ENCODE measurements around the gene TMEM167A. TPM values are rescaled to one million over a fixed set of nuclear protein-coding genes. Genes with fewer than 3 reads are reported as not detected.

TMEM167A gene
- total and polyA plus RNA-seq, 2 experiments from 2014 or later = 179 to 267 TPM

GRCh38 chr5:83038924-83039323 lies 38.3 kb downstream of the TMEM167A start (continued):
- TF ChIP-seq REST (IDR thresholded peaks at IDR 0.05; ENCODE audit: unreplicated experiment) (no peak), POLR2AphosphoS5 (IDR thresholded peaks at IDR 0.05; ENCODE audit: low read depth) (no peak), ETS1 (IDR thresholded peaks at IDR 0.05) (no peak), STAT1 (IDR thresholded peaks at IDR 0.05; ENCODE audit: unreplicated experiment) (no peak), JUNB (IDR thresholded peaks at IDR 0.05; ENCODE audit: unreplicated experiment) (no peak), ZNF114 (CRISPR knock-in tag; IDR thresholded peaks at IDR 0.05) (no peak), ZNF331 (CRISPR knock-in tag; IDR thresholded peaks at IDR 0.05; ENCODE audit: low read depth) (no peak)

GRCh38 chr5:83036991-83037575 lies 40.1 kb downstream of the TMEM167A start:
- no peaks in the 10 kb centered on the region for H3K27me3 ChIP-seq (ENCODE audit: insufficient read depth)
- H3K9me3 Mint-ChIP-seq = no peaks in the 10 kb centered on the region
- H3F3A ChIP-seq (replicated peaks; ENCODE audit: low read depth) = no peaks in the 10 kb centered on the region
- H3K4me3 ChIP-seq = no peak overlapping the region
- H2AFZ ChIP-seq = no peak overlapping the region
- no peak for DNase-seq (ENCODE audit: low spot score)
- peaks cover 33% of the 10 kb centered on the region for H3K4me1 Mint-ChIP-seq
- no peaks in the 10 kb centered on the region for H4K20me1 ChIP-seq (replicated peaks; ENCODE audit: insufficient read depth)
- H3K4me3 Mint-ChIP-seq = no peak overlapping the region
- H3K36me3 ChIP-seq (ENCODE audit: insufficient read depth) = no peaks in the 10 kb centered on the region
- ATAC-seq = no peak
- peaks cover 19% of the 10 kb centered on the region for H3K4me1 ChIP-seq (ENCODE audit: insufficient read depth)
- no peaks in the 10 kb centered on the region for H3K36me3 Mint-ChIP-seq (ENCODE audit: low read depth)
- H3K27ac Mint-ChIP-seq = no peak overlapping the region
- H3K27ac ChIP-seq (ENCODE audit: low read depth) = no peak overlapping the region
- no peaks in the 10 kb centered on the region for H3K27me3 Mint-ChIP-seq (ENCODE audit: insufficient read depth, low read depth, poor library complexity)
- H3K79me2 ChIP-seq (replicated peaks; ENCODE audit: insufficient read depth) = no peaks in the 10 kb centered on the region
- H3K9me2 ChIP-seq (ENCODE audit: insufficient read depth) = no peaks in the 10 kb centered on the region
- TF ChIP-seq JUNB (IDR thresholded peaks at IDR 0.05; ENCODE audit: unreplicated experiment) = no peak
- H3K4me2 ChIP-seq = peak overlapping the region; percentile 25; the same call in 1 of the 2 replicates

- H3K9me2 ChIP-seq (ENCODE audit: insufficient read depth) = no peaks in the 10 kb centered on the region
- H3K27ac Mint-ChIP-seq = peak overlapping the region; percentile 89; the same call in 1 of the 2 replicates
- H3K9me3 Mint-ChIP-seq = no peaks in the 10 kb centered on the region
- no peaks in the 10 kb centered on the region for H4K20me1 ChIP-seq (replicated peaks; ENCODE audit: insufficient read depth)
- H3K4me3 Mint-ChIP-seq = no peak overlapping the region
- peaks cover 19% of the 10 kb centered on the region for H3K4me1 ChIP-seq (ENCODE audit: insufficient read depth)
- no peak for DNase-seq (ENCODE audit: low spot score)
- peak overlapping the region; percentile 76 for H2AFZ ChIP-seq
- H3K27me3 ChIP-seq (ENCODE audit: insufficient read depth) = no peaks in the 10 kb centered on the region
- H3K4me1 Mint-ChIP-seq = peaks cover 33% of the 10 kb centered on the region
- no peak overlapping the region for H3K27ac ChIP-seq (ENCODE audit: low read depth)
- TF ChIP-seq POLR2AphosphoS5 (IDR thresholded peaks at IDR 0.05; ENCODE audit: low read depth) (no peak), ETS1 (IDR thresholded peaks at IDR 0.05) (no peak)
- no peaks in the 10 kb centered on the region for H3K36me3 ChIP-seq (ENCODE audit: insufficient read depth)
- H3K79me2 ChIP-seq (replicated peaks; ENCODE audit: insufficient read depth) = no peaks in the 10 kb centered on the region
- no peak overlapping the region for H3K4me2 ChIP-seq
- H3K36me3 Mint-ChIP-seq (ENCODE audit: low read depth) = no peaks in the 10 kb centered on the region; the same call in 2 of the 3 replicates
- peak; percentile 81 for ATAC-seq
- no peaks in the 10 kb centered on the region for H3K27me3 Mint-ChIP-seq (ENCODE audit: insufficient read depth, low read depth, poor library complexity)
- no peaks in the 10 kb centered on the region for H3F3A ChIP-seq (replicated peaks; ENCODE audit: low read depth)
- no peak overlapping the region for H3K4me3 ChIP-seq
These were observed 41.7 kb downstream of the TMEM167A start for GRCh38 chr5:83035373-83036100.

All from GM23338 (cell line).